NCI-H2171 (cell line): ENCODE measurements around the gene NARS2.
"Not testable (repeated sequence)": the region's sequence is repeated elsewhere in the genome, so short reads cannot be mapped to it uniquely, and the experiment has no call there.

Experiments used
- DNase-seq: peaks from one replicate; lab custom pipeline; 2025; lab: John Stamatoyannopoulos, UW

Gene NARS2

GRCh38 chr11:78541537-78541936, 33.1 kb downstream of the NARS2 start:
- no peak for DNase-seq

DNA sequence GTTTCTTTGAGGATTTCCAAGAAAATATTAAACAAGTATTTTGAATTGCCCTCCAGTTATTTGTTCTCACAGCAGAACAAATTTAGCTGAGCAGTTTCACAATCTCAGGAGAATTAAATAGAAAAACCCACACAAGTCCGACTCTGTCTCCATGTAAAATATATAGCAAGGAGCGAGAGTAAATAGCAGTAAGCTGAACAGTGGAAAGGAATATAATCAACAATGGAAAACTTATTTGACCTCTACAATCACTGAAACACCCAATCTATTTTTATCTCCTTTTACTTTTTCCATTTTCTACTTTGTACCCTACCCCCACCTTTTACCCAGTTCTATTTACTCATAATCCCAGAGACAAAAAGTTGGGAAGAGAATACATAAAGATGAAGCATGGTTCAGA, 34.4 kb downstream of the NARS2 start:
- DNase-seq = no peak

DNA sequence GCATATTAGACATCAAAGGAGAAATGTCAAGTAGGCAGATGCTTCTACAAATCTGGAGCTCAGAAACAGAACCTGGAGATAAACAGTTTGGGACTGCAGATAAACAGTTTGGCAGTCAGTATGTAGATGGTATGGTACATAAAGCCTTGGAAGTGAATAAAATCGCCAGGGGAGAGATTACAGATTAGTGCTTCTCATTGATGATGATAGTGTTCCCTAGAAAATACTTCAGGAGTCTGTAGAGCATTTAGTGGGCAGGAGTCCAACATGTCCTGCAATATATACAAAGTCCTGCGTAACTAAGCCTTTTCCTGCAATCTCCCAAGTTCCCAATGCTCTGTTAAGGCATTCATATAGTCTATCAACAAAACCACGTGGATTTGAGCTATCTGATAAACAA, 35.2 kb downstream of the NARS2 start:
- DNase-seq = no peak

GRCh38 chr11:78536933-78537332, 37.7 kb downstream of the NARS2 start:
- DNase-seq = no peak

GRCh38 chr11:78535920-78536319, 38.7 kb downstream of the NARS2 start:
- DNase-seq = no peak

- no peak for DNase-seq
Measured at GRCh38 chr11:78535027-78535426, 39.6 kb downstream of the NARS2 start.

DNA sequence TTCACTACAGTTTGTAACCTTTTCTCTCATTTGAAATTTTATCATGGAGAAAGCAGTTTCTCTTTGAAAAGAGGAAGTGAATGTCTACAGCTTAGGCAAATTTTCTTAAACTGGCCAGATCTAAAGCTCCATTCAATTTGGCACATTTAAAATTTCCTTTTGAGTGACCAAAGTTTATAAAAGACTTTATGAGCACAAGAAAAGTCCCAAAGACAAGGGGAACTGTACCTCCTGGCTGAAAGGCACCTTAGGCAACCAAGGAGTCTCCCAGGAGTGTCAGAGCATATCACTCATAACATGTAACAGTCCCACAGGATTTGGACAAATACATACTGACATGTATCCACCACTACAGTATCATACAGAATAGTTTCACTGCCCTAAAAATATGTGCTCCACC, 41.3 kb downstream of the NARS2 start:
- DNase-seq = no peak

GRCh38 chr11:78532991-78533390, 41.7 kb downstream of the NARS2 start:
- DNase-seq = no peak

DNA sequence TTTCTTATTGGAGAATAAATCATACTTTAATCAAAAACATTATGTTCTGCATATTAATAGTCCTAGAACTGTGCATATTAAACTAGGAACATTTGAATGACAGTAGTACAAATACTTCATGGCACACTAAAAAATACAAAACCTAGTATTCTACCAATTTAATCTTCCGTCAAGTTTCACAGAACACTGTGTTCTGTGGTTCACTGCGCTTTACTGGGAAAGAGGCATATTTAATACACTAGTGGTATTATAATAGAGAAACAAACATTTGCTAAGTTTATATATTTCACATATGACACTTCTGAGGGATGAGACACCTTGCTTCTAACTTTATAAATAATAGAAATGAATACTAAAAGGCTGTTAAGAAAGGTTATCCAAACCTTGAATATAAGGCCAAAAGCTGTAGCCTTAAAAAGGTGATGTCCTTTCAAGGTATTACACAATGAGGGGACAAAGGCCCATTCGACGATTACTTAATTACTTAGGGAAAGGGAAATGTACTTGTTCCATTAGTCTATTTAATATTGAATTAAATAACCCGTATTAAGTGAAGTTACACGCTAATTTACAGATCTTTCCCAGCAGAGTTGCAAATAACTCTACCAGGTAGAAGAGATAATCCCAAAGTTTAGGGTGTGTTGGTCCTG, 48.0 kb downstream of the NARS2 start:
- DNase-seq = no peak

DNA sequence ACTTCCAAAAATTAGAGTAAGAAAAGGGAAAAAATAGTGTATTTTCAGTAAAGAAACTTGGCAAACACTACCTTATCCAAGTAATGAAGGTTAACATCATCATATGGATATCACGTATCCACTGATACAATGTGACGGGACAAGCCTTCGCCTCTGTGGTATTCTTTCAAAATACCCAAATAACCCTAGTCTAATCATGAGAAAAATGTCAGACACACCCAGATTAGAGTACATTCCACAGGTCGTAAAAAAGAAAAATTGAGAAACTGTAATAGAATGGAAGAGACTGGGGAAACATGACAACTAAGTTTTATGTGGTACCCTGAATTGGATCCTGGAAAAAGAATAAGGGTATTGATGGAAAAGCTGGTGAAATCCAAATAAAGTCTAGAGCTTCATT, 48.9 kb downstream of the NARS2 start:
- DNase-seq = no peak

- no peak for DNase-seq
Measured at GRCh38 chr11:78520230-78520629, 54.4 kb downstream of the NARS2 start.

GRCh38 chr11:78516281-78516680, 58.4 kb downstream of the NARS2 start:
- no peak for DNase-seq

- DNase-seq = no peak
Measured at GRCh38 chr11:78514922-78515502, 59.7 kb downstream of the NARS2 start.

DNA sequence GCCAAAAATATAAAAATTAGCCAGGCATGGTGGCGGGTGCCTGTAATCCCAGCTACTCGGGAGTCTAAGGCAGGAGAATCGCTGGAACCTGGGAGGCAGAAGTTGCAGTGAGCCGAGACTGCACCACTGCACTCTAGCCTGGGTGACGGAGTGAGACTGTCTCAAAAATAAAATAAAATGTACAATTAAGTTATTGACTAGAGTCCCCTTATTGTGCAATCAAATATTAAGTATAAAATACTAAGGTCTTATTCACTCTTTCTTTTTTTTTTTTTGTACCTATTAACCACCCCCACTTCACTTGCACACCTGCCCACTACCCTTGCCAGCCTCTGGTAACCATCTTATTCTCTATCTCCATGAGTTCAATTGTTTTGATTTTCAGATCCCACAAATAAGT, 61.6 kb downstream of the NARS2 start:
- DNase-seq = not testable (repeated sequence)

DNA sequence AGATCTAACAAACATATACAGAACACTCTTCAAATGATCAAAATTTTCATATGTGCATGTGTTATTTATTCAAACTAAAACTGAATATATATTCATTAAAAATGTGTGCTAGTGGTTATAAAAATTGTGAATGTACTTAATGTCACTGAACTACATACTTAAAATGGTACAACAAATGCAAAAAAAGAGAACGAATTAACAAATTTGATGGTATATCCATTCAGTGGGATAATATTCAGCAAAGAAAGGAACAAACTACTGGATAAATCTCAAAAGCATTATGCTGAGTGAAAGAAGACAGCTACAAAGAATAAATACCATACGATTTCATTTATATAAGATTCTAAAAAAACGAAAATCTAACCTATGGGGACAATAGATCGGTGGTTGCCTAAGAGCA, 64.1 kb downstream of the NARS2 start:
- DNase-seq = no peak

DNA sequence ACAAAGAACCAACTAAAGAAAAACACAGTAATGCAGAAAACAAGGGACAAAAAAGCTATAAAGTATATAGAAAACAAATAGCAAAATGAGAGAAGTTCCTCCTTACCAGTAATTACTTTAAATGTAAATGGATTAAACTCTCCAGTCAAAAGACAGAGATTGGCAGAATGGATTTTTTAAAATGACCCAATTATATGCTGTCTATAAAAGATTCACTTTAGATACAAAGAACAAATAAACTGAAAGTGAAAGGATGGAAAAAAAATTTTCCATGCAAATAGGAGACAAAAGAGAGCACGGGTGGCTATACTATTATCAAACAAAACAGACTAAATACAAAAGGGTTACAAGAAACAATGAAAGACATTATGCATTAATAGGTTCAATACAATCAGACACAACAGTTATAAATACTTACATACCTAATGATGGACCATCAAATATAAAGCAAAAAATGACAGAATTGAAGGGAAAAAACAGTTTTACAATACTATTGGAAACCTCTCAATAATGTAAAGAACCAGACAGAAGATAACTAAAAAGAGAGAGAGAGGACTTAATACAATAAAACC, 64.6 kb downstream of the NARS2 start:
- no peak for DNase-seq

DNA sequence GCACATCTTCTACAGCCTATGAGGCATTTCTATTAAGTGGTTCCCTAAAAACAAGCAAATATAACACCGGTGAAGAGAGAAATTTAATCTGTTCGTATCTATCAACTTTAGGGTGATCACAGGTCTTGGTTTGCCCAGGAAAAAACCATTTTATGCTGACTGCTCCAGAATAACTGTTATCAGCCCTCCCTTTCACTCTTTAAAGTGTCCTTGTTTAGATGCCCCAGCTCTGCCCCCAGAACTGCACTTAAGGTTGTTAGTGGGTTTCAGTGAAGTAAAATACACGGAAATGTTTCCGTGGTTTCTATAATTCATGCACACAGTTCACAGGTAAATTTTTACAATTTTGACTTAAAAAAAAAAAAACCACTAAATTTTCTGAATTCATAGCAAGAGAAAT, 70.0 kb downstream of the NARS2 start:
- DNase-seq = no peak

- no peak for DNase-seq
Measured at GRCh38 chr11:78504181-78504580, 70.5 kb downstream of the NARS2 start.

- DNase-seq = no peak
Measured at GRCh38 chr11:78499971-78500370, 74.7 kb downstream of the NARS2 start.

DNA sequence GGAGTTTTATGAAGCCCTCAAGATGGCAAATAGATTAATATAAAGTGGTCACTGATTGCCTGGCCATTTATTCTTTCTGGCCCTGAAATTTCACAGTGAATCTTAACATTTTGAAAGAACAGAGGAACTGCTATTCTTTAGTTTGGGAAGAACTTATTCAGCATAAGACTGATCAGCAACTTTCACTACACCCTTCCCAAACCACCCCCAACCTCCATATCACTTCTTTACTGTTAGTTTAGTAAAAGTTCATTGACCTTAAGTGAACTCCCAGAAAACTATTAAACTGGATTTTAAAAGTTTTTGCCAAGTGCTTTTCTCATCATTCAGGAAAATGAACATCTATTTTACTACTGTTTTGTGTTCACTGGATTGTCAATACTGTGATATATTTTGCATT, 77.4 kb downstream of the NARS2 start:
- no peak for DNase-seq

DNA sequence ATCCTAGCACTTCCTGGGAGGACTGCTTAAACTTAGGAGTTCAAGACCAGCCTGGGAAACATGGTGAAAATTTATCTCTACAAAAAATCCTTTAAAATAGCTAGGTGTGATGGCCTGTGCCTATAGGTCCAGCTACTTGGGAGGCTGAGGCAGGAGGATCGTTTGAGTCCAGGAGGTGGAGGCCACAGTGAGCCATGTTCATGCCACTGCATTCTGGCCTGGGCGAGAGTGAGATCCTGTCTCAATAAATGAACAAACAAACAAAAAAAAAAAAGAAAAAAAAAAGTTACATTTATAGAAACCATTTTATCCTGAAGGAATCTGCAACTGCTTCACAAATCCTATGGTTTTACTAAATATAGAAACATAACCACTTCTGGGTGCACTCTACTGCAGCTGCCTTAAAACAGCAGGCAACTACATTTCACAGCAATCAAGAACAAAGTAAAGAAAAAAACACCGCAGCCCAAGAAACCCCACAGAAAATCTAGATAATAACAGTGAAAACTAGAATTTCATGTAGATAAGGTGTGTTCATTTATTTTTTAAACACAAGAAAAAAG, 81.2 kb downstream of the NARS2 start:
- no peak for DNase-seq

- no peak for DNase-seq
Measured at GRCh38 chr11:78492973-78493372, 81.7 kb downstream of the NARS2 start.

DNA sequence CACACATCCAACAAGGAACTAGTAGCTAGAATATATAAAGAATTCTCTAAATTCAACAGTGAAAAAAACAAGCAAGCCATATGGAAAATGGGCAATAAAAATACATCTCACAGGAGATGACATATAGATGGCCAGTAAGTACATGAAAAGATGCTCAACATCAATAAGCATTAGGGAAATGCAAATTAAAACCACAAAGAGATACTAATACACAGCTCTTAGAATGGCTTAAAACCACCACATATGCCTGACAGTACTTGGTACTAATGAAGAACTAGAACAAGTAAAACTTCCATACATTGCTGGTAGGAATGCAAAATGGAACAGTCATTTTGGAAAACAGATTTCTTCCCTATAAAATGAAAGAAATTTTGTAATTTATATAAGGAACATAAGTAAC, 85.5 kb downstream of the NARS2 start:
- DNase-seq = no peak

DNA sequence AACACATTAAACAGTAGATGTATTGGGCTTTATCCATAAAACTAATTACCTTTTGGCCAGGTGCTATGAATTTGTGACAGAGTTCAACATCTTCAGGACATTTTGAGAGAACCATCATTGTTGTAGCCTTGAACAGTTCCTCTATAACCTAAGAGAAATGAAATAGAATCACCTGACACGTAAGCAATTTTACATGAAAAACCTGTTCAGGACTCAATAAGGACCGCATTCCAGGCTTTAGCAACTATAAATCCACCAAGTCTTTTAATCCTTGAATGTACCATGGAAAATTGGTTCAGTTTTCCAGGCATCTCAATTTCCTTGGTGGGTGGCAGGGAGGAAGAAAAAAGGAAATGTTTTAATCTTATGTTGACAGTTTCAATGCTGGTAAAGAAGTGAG, 96.1 kb downstream of the NARS2 start:
- no peak for DNase-seq
